Uterus (tissue), 4 donors: ENCODE results near the gene IKZF3. TPM values are rescaled to one million over a fixed set of nuclear protein-coding genes. Genes with fewer than 3 reads are reported as not detected.

Source experiments
- DNase-seq, 2 donors: peaks; one replicate each; pipeline ENCODE4 v3.0.0-alpha.2; 2019 to 2020
- H3K27ac ChIP-seq, 2 donors: fragments of 200-600 bp; sonication (generic); 1 replicate in 1 of 2; 2 replicates in 1 of 2; pipeline ENCODE4 v1.5.1; 2016 to 2018
- H3K27me3 ChIP-seq, 2 donors: fragments of 200-600 bp; sonication (generic); one replicate each; pipeline ENCODE4 v1.5.1; 2018 to 2019; ENCODE audit warnings: control low read depth in 1 of 2
- H3K36me3 ChIP-seq, 2 donors: fragments of 200-600 bp; sonication (generic); one replicate each; pipeline ENCODE4 v1.5.1; 2019; ENCODE audit warnings: control low read depth in 1 of 2
- H3K4me1 ChIP-seq, 2 donors: fragments of 200-600 bp; sonication (generic); one replicate each; pipeline ENCODE4 v1.5.1; 2018 to 2019; ENCODE audit warnings: control low read depth in 1 of 2
- H3K4me3 ChIP-seq, 2 donors: fragments of 200-600 bp; sonication (generic); 1 replicate in 1 of 2; 2 replicates in 1 of 2; pipeline ENCODE4 v1.5.1; 2018 to 2019; ENCODE audit warnings: mild to moderate bottlenecking in 1 of 2
- H3K9me3 ChIP-seq, 2 donors: fragments of 200-600 bp; sonication (generic); one replicate each; pipeline ENCODE4 v1.5.1; 2019; ENCODE audit warnings: control low read depth in 1 of 2
- POLR2A ChIP-seq, 2 donors: fragments of 450-650 bp; IDR thresholded peaks; one replicate each; pipeline ENCODE4 v1.6.1; 2016; ENCODE audit warnings: antibody characterized with exemption in 2 of 2, mild to moderate bottlenecking in 1 of 2, moderate library complexity in 1 of 2
- intact Hi-C: fragments of 100-400 bp; cut with DNase I; formaldehyde crosslinking; loops from one replicate; pipeline ENCODE4 v1.15.1; 2023; ENCODE audit warnings: low total_unique reads
- total RNA-seq, 4 donors: library from RNA; depleted of rRNA in 3 of 4; stranded (reverse); fragments of >200 nt in 3 of 4; gene quantifications; one replicate each; pipeline versions ENCODE4 v1.1.0 to v1.2.4, GENCODE V29; 2014 to 2023
- TF ChIP-seq, protein P1 (sequence below), 4 experiments: fragments of 200-600 bp in 2 of 4; fragments of 450-650 bp in 2 of 4; sonication (generic) in 2 of 4; IDR thresholded peaks; one replicate each; pipeline ENCODE4 v1.5.1; 2016 to 2019; ENCODE audit warnings: antibody characterized with exemption in 4 of 4, mild to moderate bottlenecking in 2 of 4, moderate library complexity in 1 of 4
- donor health status: DM: yes; HTN: yes; CAD: no.

IKZF3 gene
- total RNA-seq, 4 donors from 2014 or later, result 0.88 to 2.1 (median 1.6) TPM

DNA sequence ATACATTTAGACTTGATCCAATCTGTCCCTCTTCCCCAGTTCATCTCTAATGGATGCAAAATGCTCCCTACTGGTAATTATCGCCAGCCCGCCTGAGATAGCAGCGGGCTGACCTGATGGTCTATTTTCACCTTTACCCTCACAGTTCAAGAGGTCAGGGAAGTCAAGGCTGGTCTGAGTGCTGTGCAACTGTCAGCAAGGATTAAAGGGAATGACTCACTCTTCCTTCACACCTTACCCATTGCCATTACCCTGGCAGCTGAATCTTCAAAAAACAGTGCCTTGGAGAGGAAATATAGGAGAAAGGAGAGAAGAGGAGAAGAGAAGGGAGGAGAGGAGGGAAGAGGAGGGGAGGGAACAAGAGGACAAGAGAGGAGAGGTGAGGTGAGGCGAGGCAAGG, 90.1 kb downstream of the IKZF3 start:
- DNase-seq, result no peak
- Histone ChIP-seq H3K9me3 (no peaks in the 10 kb centered on the region), H3K36me3 (no peaks in the 10 kb centered on the region), H3K27me3 (no peaks in the 10 kb centered on the region), H3K27ac (no peak overlapping the region), H3K4me3 (no peak overlapping the region), H3K4me1 (no peaks in the 10 kb centered on the region)
- intact Hi-C loops, result no loop called here
- TF ChIP-seq, protein P1, sequence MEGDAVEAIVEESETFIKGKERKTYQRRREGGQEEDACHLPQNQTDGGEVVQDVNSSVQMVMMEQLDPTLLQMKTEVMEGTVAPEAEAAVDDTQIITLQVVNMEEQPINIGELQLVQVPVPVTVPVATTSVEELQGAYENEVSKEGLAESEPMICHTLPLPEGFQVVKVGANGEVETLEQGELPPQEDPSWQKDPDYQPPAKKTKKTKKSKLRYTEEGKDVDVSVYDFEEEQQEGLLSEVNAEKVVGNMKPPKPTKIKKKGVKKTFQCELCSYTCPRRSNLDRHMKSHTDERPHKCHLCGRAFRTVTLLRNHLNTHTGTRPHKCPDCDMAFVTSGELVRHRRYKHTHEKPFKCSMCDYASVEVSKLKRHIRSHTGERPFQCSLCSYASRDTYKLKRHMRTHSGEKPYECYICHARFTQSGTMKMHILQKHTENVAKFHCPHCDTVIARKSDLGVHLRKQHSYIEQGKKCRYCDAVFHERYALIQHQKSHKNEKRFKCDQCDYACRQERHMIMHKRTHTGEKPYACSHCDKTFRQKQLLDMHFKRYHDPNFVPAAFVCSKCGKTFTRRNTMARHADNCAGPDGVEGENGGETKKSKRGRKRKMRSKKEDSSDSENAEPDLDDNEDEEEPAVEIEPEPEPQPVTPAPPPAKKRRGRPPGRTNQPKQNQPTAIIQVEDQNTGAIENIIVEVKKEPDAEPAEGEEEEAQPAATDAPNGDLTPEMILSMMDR (IDR thresholded peaks at IDR 0.05), result no peak
- TF ChIP-seq POLR2A (IDR thresholded peaks at IDR 0.05), result no peak

DNA sequence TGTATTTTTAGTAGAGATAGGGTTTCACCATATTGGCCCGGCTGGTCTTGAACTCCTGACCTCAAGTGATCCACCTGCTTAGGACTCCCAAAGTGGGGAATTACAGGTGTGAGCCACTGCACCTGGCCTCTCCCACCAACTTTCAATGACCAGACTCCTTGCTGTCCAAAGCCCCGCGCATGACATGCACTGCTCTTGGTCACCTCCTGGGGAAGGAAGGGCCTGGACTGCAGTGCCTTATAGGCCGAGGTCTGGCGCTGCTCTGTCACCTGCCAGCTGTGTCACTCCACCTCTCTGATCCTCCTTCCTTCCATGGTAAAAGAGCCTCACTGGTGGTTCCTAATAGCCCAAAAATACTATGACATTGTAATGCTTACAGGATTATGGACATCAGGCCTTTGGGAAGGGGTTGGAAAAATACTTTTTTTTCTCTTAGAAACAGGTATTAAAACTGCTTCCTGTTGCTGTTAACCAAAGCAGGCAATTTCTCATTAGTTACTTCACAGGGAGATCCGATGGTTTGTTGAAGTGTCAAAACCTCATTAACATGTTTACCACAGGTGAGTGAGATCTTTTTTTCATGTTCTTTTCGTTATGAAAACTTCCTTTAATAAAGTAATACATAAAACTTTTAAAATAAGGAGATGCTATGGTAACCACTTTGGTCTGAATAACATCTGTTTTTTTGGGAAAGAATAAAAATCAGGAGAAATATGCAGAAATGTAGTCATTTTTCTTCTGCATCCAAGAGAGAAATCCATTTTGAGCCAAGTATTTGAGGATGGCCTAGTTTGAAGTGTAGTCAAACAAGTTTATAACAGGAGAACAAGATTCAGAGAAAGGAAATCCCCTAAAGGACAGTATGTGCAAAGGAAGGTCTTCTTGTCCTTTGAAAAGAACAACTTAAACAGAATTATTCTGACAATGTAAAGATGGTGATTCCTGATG, 90.9 kb downstream of the IKZF3 start:
- Histone ChIP-seq H3K4me3 (no peak overlapping the region), H3K4me1 (no peaks in the 10 kb centered on the region), H3K36me3 (no peaks in the 10 kb centered on the region), H3K9me3 (no peaks in the 10 kb centered on the region), H3K27me3 (no peaks in the 10 kb centered on the region), H3K27ac (no peak overlapping the region)
- no peak for DNase-seq
- intact Hi-C loops, result no loop called here
- TF ChIP-seq, protein P1 (IDR thresholded peaks at IDR 0.05), result no peak
- TF ChIP-seq POLR2A (IDR thresholded peaks at IDR 0.05), result no peak

DNA sequence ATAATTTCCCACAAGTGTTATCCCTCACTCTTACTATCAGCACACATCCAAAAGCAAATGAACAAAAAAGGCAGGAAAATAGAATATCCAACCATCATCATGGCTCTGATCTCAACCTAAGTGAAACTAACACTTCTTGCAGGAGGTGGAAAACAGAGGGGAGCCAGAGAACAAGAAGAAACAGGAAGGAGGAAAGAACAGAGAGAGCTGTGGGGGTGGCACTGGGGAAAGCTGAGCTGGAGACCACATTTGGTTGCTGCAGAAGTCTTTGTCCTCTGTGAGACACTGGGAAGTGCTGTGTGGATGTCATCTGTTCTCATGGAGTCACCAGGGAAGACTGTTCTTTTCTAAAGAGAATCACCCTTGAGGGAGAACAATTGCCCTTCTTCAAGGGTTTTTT, 91.7 kb downstream of the IKZF3 start:
- no peak overlapping the region for H3K27ac ChIP-seq
- no peaks in the 10 kb centered on the region for H3K36me3 ChIP-seq
- DNase-seq, result no peak
- H3K4me1 ChIP-seq, result no peaks in the 10 kb centered on the region
- intact Hi-C loops, result no loop called here
- TF ChIP-seq POLR2A (IDR thresholded peaks at IDR 0.05), result no peak
- TF ChIP-seq, protein P1 (IDR thresholded peaks at IDR 0.05), result no peak
- H3K4me3 ChIP-seq, result no peak overlapping the region
- no peaks in the 10 kb centered on the region for H3K9me3 ChIP-seq
- no peaks in the 10 kb centered on the region for H3K27me3 ChIP-seq

DNA sequence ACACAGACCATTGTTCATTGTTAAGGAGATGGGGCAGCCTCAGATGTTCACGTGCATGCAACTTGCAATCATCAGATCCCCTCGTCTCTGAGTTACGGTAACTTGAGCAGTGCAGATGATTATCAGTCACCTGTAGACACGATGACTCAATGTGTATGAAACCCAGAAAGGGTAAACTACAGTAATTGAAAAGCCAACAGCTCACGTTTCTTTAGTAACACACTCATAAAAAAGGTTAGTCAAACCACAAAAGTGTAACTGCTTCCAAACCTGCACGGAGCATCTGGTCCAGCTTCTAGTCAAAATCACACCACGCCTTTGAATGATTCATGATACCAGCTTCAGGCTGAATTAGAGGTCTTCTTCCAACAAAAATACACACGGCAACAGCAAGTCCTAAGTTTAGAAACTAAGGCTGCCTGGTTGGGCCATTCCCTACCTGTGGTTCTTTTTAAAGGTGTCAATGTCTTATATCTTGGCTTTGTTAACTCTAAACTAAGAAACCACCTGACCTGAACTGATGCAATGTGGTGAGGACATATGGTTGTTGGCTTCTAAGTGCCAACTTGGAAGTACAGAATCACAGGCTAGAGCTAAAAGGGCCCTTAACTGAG, 94.0 kb downstream of the IKZF3 start:
- Histone ChIP-seq H3K27ac (no peak overlapping the region), H3K9me3 (no peaks in the 10 kb centered on the region), H3K4me3 (no peak overlapping the region), H3K27me3 (no peaks in the 10 kb centered on the region), H3K4me1 (no peaks in the 10 kb centered on the region), H3K36me3 (no peaks in the 10 kb centered on the region)
- TF ChIP-seq, protein P1 (IDR thresholded peaks at IDR 0.05), result no peak
- TF ChIP-seq POLR2A (IDR thresholded peaks at IDR 0.05), result no peak
- no peak for DNase-seq
- intact Hi-C loops, result no loop called here

DNA sequence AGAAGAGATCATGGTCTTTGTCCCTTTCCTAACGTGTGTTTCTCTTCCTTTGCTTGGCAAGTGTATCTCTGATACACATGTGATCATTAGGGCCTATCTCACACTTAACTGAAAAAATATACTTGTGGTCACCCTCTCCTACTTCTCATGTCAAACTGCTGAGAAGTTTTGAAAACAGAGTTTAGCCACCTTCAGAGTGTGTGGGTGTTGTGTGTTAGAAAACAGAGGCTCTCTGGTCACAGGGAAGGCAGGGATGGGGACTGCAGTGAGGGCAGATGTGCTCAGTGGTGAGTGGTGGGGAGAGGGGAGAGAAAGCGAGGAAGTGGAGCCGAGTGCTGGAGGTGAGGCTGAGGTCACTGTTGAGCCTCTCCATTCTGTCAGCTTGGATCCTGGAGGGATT, 97.0 kb downstream of the IKZF3 start:
- Histone ChIP-seq H3K4me3 (no peak overlapping the region), H3K36me3 (no peaks in the 10 kb centered on the region), H3K27ac (no peak overlapping the region), H3K27me3 (no peaks in the 10 kb centered on the region), H3K9me3 (no peaks in the 10 kb centered on the region), H3K4me1 (no peaks in the 10 kb centered on the region)
- no peak for DNase-seq
- no peak for TF ChIP-seq POLR2A (IDR thresholded peaks at IDR 0.05)
- TF ChIP-seq, protein P1 (IDR thresholded peaks at IDR 0.05), result no peak
- intact Hi-C loops, result no loop called here
